ENCODE results near the gene C4BPB. TPM values are rescaled to one million over a fixed set of nuclear protein-coding genes. Genes with fewer than 3 reads are reported as not detected.

Gene C4BPB
- total RNA-seq, 1 donor from 2014 or later, result 0.25 TPM

DNA sequence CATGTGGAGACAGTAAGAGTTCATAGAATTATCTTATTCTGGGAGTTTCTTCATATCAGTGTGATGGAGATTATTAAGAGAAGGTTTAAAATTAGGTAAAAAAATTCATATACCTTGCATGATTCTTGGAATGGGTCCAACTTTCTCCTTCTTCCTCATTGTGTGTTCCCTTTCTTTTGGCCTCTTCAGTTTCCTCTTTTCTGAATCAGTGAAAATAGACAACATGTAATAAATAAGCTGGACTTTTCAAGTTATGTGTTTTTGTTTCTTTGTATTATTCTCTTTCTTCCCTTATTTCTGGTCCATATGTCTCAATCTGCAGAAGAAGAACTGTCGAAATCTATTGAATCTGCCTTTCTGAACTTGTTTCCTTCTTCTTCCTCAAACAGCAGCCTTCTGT lies 45.9 kb downstream of the C4BPB start:
- no peak overlapping the region for H3K9ac ChIP-seq (ENCODE audit: low read length)
- FAIRE-seq (no peak), DNase-seq (ENCODE audit: low read depth) (no peak)
- no peaks in the 10 kb centered on the region for H3K27me3 ChIP-seq (ENCODE audit: insufficient read depth, low read length)
- H3K36me3 ChIP-seq (ENCODE audit: insufficient read depth, low read length), result no peaks in the 10 kb centered on the region
- H2AFZ ChIP-seq (ENCODE audit: low read depth, low read length), result no peak overlapping the region
- peaks cover 2% of the 10 kb centered on the region for H3K9me3 Mint-ChIP-seq (ENCODE audit: unreplicated experiment)
- no peak overlapping the region for H3K4me2 ChIP-seq (ENCODE audit: low read length)
- no peaks in the 10 kb centered on the region for H3K4me1 Mint-ChIP-seq (ENCODE audit: low read depth, unreplicated experiment)
- peaks cover 3% of the 10 kb centered on the region for H3K27me3 Mint-ChIP-seq (ENCODE audit: low read depth, unreplicated experiment)
- no peak overlapping the region for H3K4me3 Mint-ChIP-seq (ENCODE audit: unreplicated experiment)
- no peak overlapping the region for H3K27ac Mint-ChIP-seq (ENCODE audit: unreplicated experiment)
- TF ChIP-seq, protein P1, sequence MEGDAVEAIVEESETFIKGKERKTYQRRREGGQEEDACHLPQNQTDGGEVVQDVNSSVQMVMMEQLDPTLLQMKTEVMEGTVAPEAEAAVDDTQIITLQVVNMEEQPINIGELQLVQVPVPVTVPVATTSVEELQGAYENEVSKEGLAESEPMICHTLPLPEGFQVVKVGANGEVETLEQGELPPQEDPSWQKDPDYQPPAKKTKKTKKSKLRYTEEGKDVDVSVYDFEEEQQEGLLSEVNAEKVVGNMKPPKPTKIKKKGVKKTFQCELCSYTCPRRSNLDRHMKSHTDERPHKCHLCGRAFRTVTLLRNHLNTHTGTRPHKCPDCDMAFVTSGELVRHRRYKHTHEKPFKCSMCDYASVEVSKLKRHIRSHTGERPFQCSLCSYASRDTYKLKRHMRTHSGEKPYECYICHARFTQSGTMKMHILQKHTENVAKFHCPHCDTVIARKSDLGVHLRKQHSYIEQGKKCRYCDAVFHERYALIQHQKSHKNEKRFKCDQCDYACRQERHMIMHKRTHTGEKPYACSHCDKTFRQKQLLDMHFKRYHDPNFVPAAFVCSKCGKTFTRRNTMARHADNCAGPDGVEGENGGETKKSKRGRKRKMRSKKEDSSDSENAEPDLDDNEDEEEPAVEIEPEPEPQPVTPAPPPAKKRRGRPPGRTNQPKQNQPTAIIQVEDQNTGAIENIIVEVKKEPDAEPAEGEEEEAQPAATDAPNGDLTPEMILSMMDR (IDR thresholded peaks at IDR 0.05; ENCODE audit: insufficient read depth, low read depth, low read length), result no peak
- no peak for TF ChIP-seq EZH2 (IDR thresholded peaks at IDR 0.05; ENCODE audit: insufficient read depth, low read length)
- H3K4me3 ChIP-seq (ENCODE audit: insufficient read depth, low read depth, low read length), result no peak overlapping the region
- H3K79me2 ChIP-seq (ENCODE audit: insufficient read depth, low read length), result no peaks in the 10 kb centered on the region
- no peaks in the 10 kb centered on the region for H3K36me3 Mint-ChIP-seq (ENCODE audit: low read depth, unreplicated experiment)
- H3K27ac ChIP-seq (ENCODE audit: low read depth, low read length), result no peak overlapping the region
- H3K4me1 ChIP-seq (ENCODE audit: insufficient read depth, low read length), result no peaks in the 10 kb centered on the region
- no peaks in the 10 kb centered on the region for H4K20me1 ChIP-seq (ENCODE audit: insufficient read depth, low read length)
- no peaks in the 10 kb centered on the region for H3K9me3 ChIP-seq (ENCODE audit: insufficient read depth, low read depth, low read length)

DNA sequence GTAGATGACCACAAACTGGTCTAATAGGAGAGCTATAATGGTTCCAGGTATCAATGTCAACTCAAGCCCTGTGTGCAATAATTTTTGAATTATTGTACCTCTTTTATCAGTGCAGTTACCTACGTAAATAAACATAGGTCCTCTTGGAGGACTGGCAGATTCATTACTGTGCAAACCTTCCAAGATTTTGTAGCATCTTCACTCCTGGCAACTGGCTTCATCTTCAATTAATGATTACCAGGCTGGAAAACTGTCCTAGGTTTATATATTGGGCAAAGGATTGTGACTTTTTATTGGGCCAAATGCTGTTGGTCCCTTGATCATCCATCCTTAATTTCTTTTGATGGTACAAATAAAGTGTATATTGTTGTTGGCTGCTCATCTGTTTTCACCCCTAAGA lies 51.0 kb downstream of the C4BPB start:
- TF ChIP-seq, protein P1 (IDR thresholded peaks at IDR 0.05; ENCODE audit: insufficient read depth, low read depth, low read length), result no peak
- no peak for TF ChIP-seq EZH2 (IDR thresholded peaks at IDR 0.05; ENCODE audit: insufficient read depth, low read length)
- Mint-ChIP-seq H3K4me3 (ENCODE audit: unreplicated experiment) (no peak overlapping the region), H3K9me3 (ENCODE audit: unreplicated experiment) (peaks cover 4% of the 10 kb centered on the region)

DNA sequence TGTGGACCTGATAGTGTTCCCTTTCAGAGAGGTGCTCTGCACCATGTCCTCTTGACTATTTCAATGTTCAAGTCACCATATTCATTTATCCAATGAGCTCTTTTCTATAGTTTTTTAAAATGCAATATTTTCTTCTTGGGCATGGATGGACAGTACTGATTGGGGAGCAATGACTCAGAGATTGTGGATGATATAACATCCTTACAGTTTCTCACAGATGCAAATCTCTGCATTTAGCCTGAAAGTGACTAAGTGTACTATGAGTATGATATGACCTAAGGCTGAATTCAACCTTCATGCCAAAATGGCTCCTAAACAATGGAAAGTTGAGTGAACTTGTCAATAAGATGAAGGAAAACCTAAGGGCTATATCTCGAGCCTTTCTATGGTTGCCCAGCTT lies 51.9 kb downstream of the C4BPB start:
- Mint-ChIP-seq H3K9me3 (ENCODE audit: unreplicated experiment) (peaks cover 4% of the 10 kb centered on the region), H3K4me1 (ENCODE audit: low read depth, unreplicated experiment) (no peaks in the 10 kb centered on the region), H3K27me3 (ENCODE audit: low read depth, unreplicated experiment) (peaks cover 3% of the 10 kb centered on the region), H3K27ac (ENCODE audit: unreplicated experiment) (no peak overlapping the region), H3K4me3 (ENCODE audit: unreplicated experiment) (no peak overlapping the region), H3K36me3 (ENCODE audit: low read depth, unreplicated experiment) (no peaks in the 10 kb centered on the region)
- Histone ChIP-seq H3K9me3 (ENCODE audit: insufficient read depth, low read depth, low read length) (no peaks in the 10 kb centered on the region), H3K4me2 (ENCODE audit: low read length) (no peak overlapping the region), H3K79me2 (ENCODE audit: insufficient read depth, low read length) (no peaks in the 10 kb centered on the region), H3K36me3 (ENCODE audit: insufficient read depth, low read length) (no peaks in the 10 kb centered on the region), H3K9ac (ENCODE audit: low read length) (no peak overlapping the region), H3K4me3 (ENCODE audit: insufficient read depth, low read depth, low read length) (no peak overlapping the region), H3K4me1 (ENCODE audit: insufficient read depth, low read length) (no peaks in the 10 kb centered on the region), H4K20me1 (ENCODE audit: insufficient read depth, low read length) (no peaks in the 10 kb centered on the region), H2AFZ (ENCODE audit: low read depth, low read length) (no peak overlapping the region), H3K27ac (ENCODE audit: low read depth, low read length) (no peak overlapping the region), H3K27me3 (ENCODE audit: insufficient read depth, low read length) (no peaks in the 10 kb centered on the region)
- FAIRE-seq (no peak), DNase-seq (ENCODE audit: low read depth) (no peak)
- TF ChIP-seq EZH2 (IDR thresholded peaks at IDR 0.05; ENCODE audit: insufficient read depth, low read length), result no peak
- TF ChIP-seq, protein P1 (IDR thresholded peaks at IDR 0.05; ENCODE audit: insufficient read depth, low read depth, low read length), result no peak

More for the DNA sequence above, 51.0 kb downstream of the C4BPB start:
- H2AFZ ChIP-seq (ENCODE audit: low read depth, low read length), result no peak overlapping the region
- H3K4me1 ChIP-seq (ENCODE audit: insufficient read depth, low read length), result no peaks in the 10 kb centered on the region
- H4K20me1 ChIP-seq (ENCODE audit: insufficient read depth, low read length), result no peaks in the 10 kb centered on the region
- DNase-seq (ENCODE audit: low read depth), result no peak
- no peaks in the 10 kb centered on the region for H3K79me2 ChIP-seq (ENCODE audit: insufficient read depth, low read length)
- Mint-ChIP-seq H3K36me3 (ENCODE audit: low read depth, unreplicated experiment) (no peaks in the 10 kb centered on the region), H3K27me3 (ENCODE audit: low read depth, unreplicated experiment) (peaks cover 3% of the 10 kb centered on the region), H3K27ac (ENCODE audit: unreplicated experiment) (no peak overlapping the region), H3K4me1 (ENCODE audit: low read depth, unreplicated experiment) (no peaks in the 10 kb centered on the region)
- H3K9ac ChIP-seq (ENCODE audit: low read length), result no peak overlapping the region
- H3K4me3 ChIP-seq (ENCODE audit: insufficient read depth, low read depth, low read length), result no peak overlapping the region
- H3K9me3 ChIP-seq (ENCODE audit: insufficient read depth, low read depth, low read length), result no peaks in the 10 kb centered on the region
- no peak overlapping the region for H3K4me2 ChIP-seq (ENCODE audit: low read length)
- H3K27me3 ChIP-seq (ENCODE audit: insufficient read depth, low read length), result no peaks in the 10 kb centered on the region
- no peak overlapping the region for H3K27ac ChIP-seq (ENCODE audit: low read depth, low read length)
- no peaks in the 10 kb centered on the region for H3K36me3 ChIP-seq (ENCODE audit: insufficient read depth, low read length)
- no peak for FAIRE-seq

Data from astrocyte (in vitro differentiated cells and primary cell).